SU-DHL-6 (cell line): ENCODE results near the gene HES7.

Source experiments
- CTCF ChIP-seq: fragments of 200-600 bp; sonication (generic); IDR thresholded peaks from one replicate; pipeline ENCODE4 v1.5.1; 2017; ENCODE audit warnings: antibody characterized with exemption, mild to moderate bottlenecking, low read length, moderate library complexity; ENCODE audit not compliant: insufficient read depth, poor library complexity, severe bottlenecking
- EZH2phosphoT487 ChIP-seq: fragments of 200-600 bp; sonication (generic), shearing (Covaris generic); conservative IDR thresholded peaks from 2 replicates; pipeline ENCODE4 v1.6.1; 2018; ENCODE audit warnings: mild to moderate bottlenecking, antibody characterized with exemption, low read length, moderate library complexity, mixed read lengths

GRCh38 chr17:8074554-8074953 lies 49.4 kb downstream of the HES7 start:
- no peak for TF ChIP-seq CTCF
- TF ChIP-seq EZH2phosphoT487 = no peak
